IMR-90 (cell line): ENCODE measurements around the gene TNRC6A. TPM values are rescaled to one million over a fixed set of nuclear protein-coding genes. Genes with fewer than 3 reads are reported as not detected.

Experiments
- ATAC-seq: fragments of 200-7000 bp; cut with Tn5 transposase; 2 replicates; pipeline ENCODE4 v1.9.1; 2020; ENCODE audit warnings: low read depth, mild to moderate bottlenecking, moderate library complexity
- BruUV-seq: library from RNA; stranded (reverse); fragments of 400-500 nt; replicated peaks from 2 replicates; lab custom pipeline; 2021; lab: Mats Ljungman, UMichigan
- CTCF ChIA-PET: fragments of 300-600 bp; formaldehyde crosslinking; extraction: SDS; loops from one replicate; lab custom pipeline; 2021; ENCODE audit warnings: antibody characterized with exemption; lab: Yijun Ruan, JAX
- POLR2A ChIA-PET: fragments of 300-600 bp; sonication (Branson Sonifier 250); formaldehyde crosslinking; loops from one replicate; lab custom pipeline; 2022; ENCODE audit warnings: antibody characterized with exemption; ENCODE audit not compliant: unreplicated experiment; lab: Charles Lee
- DNase-seq: peaks from one replicate; pipeline ENCODE4 v3.0.0; 2013
- H2AFZ ChIP-seq: replicated peaks from 2 replicates; pipeline ENCODE3; 2013; ENCODE audit warnings: low read length, mild to moderate bottlenecking; ENCODE audit not compliant: poor library complexity
- H2AK5ac ChIP-seq: 2 replicates; pipeline ENCODE4 v1.6.1; 2013; ENCODE audit warnings: low read depth, low read length, inconsistent platforms
- H2AK9ac ChIP-seq: replicated peaks from 2 replicates; pipeline ENCODE3; 2013; ENCODE audit warnings: mild to moderate bottlenecking, low read depth, low read length, moderate library complexity; ENCODE audit not compliant: poor library complexity
- H2BK120ac ChIP-seq: 2 replicates; pipeline ENCODE4 v1.6.1; 2013; ENCODE audit warnings: low read depth, low read length, inconsistent platforms
- H2BK15ac ChIP-seq: 3 replicates; pipeline ENCODE4 v1.6.1; 2013; ENCODE audit warnings: low read depth, low read length, inconsistent platforms
- H2BK20ac ChIP-seq: 2 replicates; pipeline ENCODE4 v1.6.1; 2013; ENCODE audit warnings: low read depth, mild to moderate bottlenecking, inconsistent platforms, low read length, moderate library complexity
- H2BK5ac ChIP-seq: 2 replicates; pipeline ENCODE4 v1.6.1; 2013; ENCODE audit warnings: mild to moderate bottlenecking, low read depth, low read length, inconsistent platforms; ENCODE audit not compliant: poor library complexity, severe bottlenecking
- H3K14ac ChIP-seq: replicated peaks from 2 replicates; pipeline ENCODE4 v1.6.1; 2013; ENCODE audit warnings: low read depth, low read length, inconsistent platforms
- H3K18ac ChIP-seq: 2 replicates; pipeline ENCODE4 v1.6.1; 2013; ENCODE audit warnings: low read depth, low read length, control low read depth
- H3K23ac ChIP-seq: 2 replicates; pipeline ENCODE4 v1.6.1; 2013; ENCODE audit warnings: low read depth, low read length, inconsistent platforms
- H3K27ac ChIP-seq: 2 replicates; pipeline ENCODE4 v1.5.1; 2013; ENCODE audit warnings: mild to moderate bottlenecking, control low read depth, low read length; ENCODE audit not compliant: insufficient read depth
- H3K27me3 ChIP-seq: 2 replicates; pipeline ENCODE4 v1.6.1; 2013; ENCODE audit warnings: low read length; ENCODE audit not compliant: control insufficient read depth, insufficient read depth
- H3K36me3 ChIP-seq: 2 replicates; pipeline ENCODE4 v1.6.1; 2013; ENCODE audit warnings: low read length, mixed read lengths; ENCODE audit not compliant: control insufficient read depth, insufficient read depth
- H3K4ac ChIP-seq: 2 replicates; pipeline ENCODE4 v1.6.1; 2013; ENCODE audit warnings: low read depth, low read length, inconsistent platforms
- H3K4me1 ChIP-seq: 2 replicates; pipeline ENCODE4 v1.6.1; 2013; ENCODE audit warnings: low read length, mixed read lengths; ENCODE audit not compliant: control insufficient read depth, insufficient read depth
- H3K4me2 ChIP-seq: 2 replicates; pipeline ENCODE4 v1.6.1; 2013; ENCODE audit warnings: low read depth, mild to moderate bottlenecking, control low read depth, low read length, moderate library complexity
- H3K4me3 ChIP-seq: 2 replicates; pipeline ENCODE4 v1.5.1; 2013; ENCODE audit warnings: low read depth, mild to moderate bottlenecking, control low read depth, low read length, moderate library complexity; ENCODE audit not compliant: insufficient read depth
- H3K56ac ChIP-seq: 2 replicates; pipeline ENCODE4 v1.6.1; 2013; ENCODE audit warnings: low read length, inconsistent platforms; ENCODE audit not compliant: insufficient read depth; ENCODE audit errors: extremely low read depth
- H3K79me1 ChIP-seq, 2 experiments: 2 replicates each; pipeline ENCODE4 v1.6.1; 2013; ENCODE audit warnings: low read length in 2 of 2, inconsistent platforms in 1 of 2, low read depth in 1 of 2
- H3K9ac ChIP-seq: 2 replicates; pipeline ENCODE4 v1.6.1; 2013; ENCODE audit warnings: low read depth, low read length, control low read depth
- H3K9me1 ChIP-seq: 2 replicates; pipeline ENCODE4 v1.6.1; 2013; ENCODE audit warnings: low read length, inconsistent platforms; ENCODE audit not compliant: insufficient read depth
- H3K9me3 ChIP-seq: 2 replicates; pipeline ENCODE4 v1.6.1; 2013; ENCODE audit warnings: low read length; ENCODE audit not compliant: control insufficient read depth, insufficient read depth
- H4K20me1 ChIP-seq: 2 replicates; pipeline ENCODE4 v1.6.1; 2013; ENCODE audit warnings: low read length, inconsistent platforms; ENCODE audit not compliant: insufficient read depth
- H4K5ac ChIP-seq: 2 replicates; pipeline ENCODE4 v1.6.1; 2013; ENCODE audit warnings: mild to moderate bottlenecking, low read depth, low read length, control low read depth
- H4K8ac ChIP-seq, 2 experiments: 2 replicates each; pipeline ENCODE4 v1.6.1; 2013; ENCODE audit warnings: low read depth in 2 of 2, low read length in 2 of 2, control low read depth in 1 of 2, inconsistent platforms in 1 of 2
- H4K91ac ChIP-seq: 2 replicates; pipeline ENCODE4 v1.6.1; 2013; ENCODE audit warnings: low read depth, low read length, inconsistent platforms; ENCODE audit not compliant: insufficient read depth
- CHD1 ChIP-seq: IDR thresholded peaks from 2 replicates; pipeline ENCODE4 v1.6.1; 2012; ENCODE audit warnings: low read depth, low read length, improper control_type of control experiment
- MAZ ChIP-seq: IDR thresholded peaks from 2 replicates; pipeline ENCODE4 v1.6.1; 2012; ENCODE audit warnings: low read depth, mild to moderate bottlenecking, low read length, improper control_type of control experiment, moderate library complexity, borderline replicate concordance
- NFE2L2 ChIP-seq: fragments of 150-350 bp; IDR thresholded peaks from 2 replicates; pipeline ENCODE4 v1.6.1; 2016; ENCODE audit warnings: low read depth, mild to moderate bottlenecking, low read length
- WGBS, 2 experiments: methylation state at CpG; one replicate each; pipeline versions ENCODE4 v1.1.5 to v1.1.7; 2013; ENCODE audit warnings: missing lambda C conversion rate in 2 of 2; ENCODE audit not compliant: insufficient read length in 1 of 2; ENCODE audit errors: extremely low coverage in 2 of 2; 5-methylcytosine and 5-hydroxymethylcytosine counted together
- dilution Hi-C: fragments of 300-500 bp; cut with HindIII; formaldehyde crosslinking; loops from one replicate; pipeline ENCODE4 v1.14.3; 2018; ENCODE audit warnings: low sequenced_read_pairs; ENCODE audit not compliant: unreplicated experiment
- in situ Hi-C: fragments of 300-500 bp; cut with MboI; formaldehyde crosslinking; loops from 3 replicates; pipeline ENCODE4 v1.14.3; 2019; ENCODE audit warnings: low sequenced_read_pairs, inconsistent platforms, mixed read lengths
- intact Hi-C: fragments of 100-400 bp; cut with micrococcal nuclease; formaldehyde crosslinking; loops from 2 replicates; pipeline ENCODE4 v1.10.0; 2022
- polyA plus RNA-seq, 3 experiments: library from polyadenylated mRNA; depleted of rRNA; stranded (reverse); fragments of >200 nt; gene quantifications; 2 replicates each; pipeline ENCODE4 v1.2.3, GENCODE V29; 2012; ENCODE audit warnings: low replicate concordance in 1 of 3
- total RNA-seq: library from RNA; depleted of rRNA; stranded (reverse); fragments of >200 nt; gene quantifications from 2 replicates; pipeline ENCODE4 v1.2.3, GENCODE V29; 2012
- TF ChIP-seq, protein P1 (sequence below): conservative IDR thresholded peaks from 2 replicates; pipeline ENCODE4 v1.5.1; 2012; ENCODE audit warnings: mild to moderate bottlenecking, low read depth, low read length, improper control_type of control experiment

Gene TNRC6A
- total and polyA plus RNA-seq, 2 of the 4 experiments (the other 2 are of a cell fraction), result 32.4 to 42.3 TPM

- Histone ChIP-seq H3K56ac (no peak overlapping the region), H3K4ac (no peak overlapping the region), H2BK15ac (no peak overlapping the region), H2AK5ac (no peak overlapping the region), H2BK20ac (no peak overlapping the region), H3K27me3 (no peaks in the 10 kb centered on the region), H3K23ac (no peak overlapping the region), H3K9ac (no peak overlapping the region), H3K4me3 (no peak overlapping the region), H3K27ac (no peak overlapping the region), H2BK5ac (no peak overlapping the region), H2BK120ac (no peak overlapping the region), H4K91ac (no peak overlapping the region), H3K4me1 (no peaks in the 10 kb centered on the region), H4K8ac (no peak overlapping the region), H2AK9ac (no peak overlapping the region), H3K18ac (no peak overlapping the region), H4K20me1 (no peaks in the 10 kb centered on the region), H3K4me2 (no peak overlapping the region), H3K36me3 (peaks cover 37% of the 10 kb centered on the region), H3K9me3 (no peaks in the 10 kb centered on the region), H4K5ac (no peak overlapping the region), H3K79me1 (peaks cover 0 to 8% of the 10 kb centered on the region in 2 experiments; a peak in 2 of 4 replicates), H2AFZ (no peak overlapping the region), H3K14ac (no peak overlapping the region), H3K9me1 (no peaks in the 10 kb centered on the region; the same call in 1 of the 2 replicates)
- WGBS, 2 experiments, result 82% methylated on average over 7 of the region's 9 CpGs; no CpG with 5 or more reads in 1 of the 2 experiments
- dilution Hi-C loops (no loop called here), in situ Hi-C loops (no loop called here), intact Hi-C loops (no loop called here)
- DNase-seq, result no peak
- ChIA-PET CTCF (no interaction called here), POLR2A (no interaction called here)
- BruUV-seq, result no TSS peak
- no peak for ATAC-seq
- TF ChIP-seq MAZ (no peak), CHD1 (no peak), NFE2L2 (no peak)
- TF ChIP-seq, protein P1, sequence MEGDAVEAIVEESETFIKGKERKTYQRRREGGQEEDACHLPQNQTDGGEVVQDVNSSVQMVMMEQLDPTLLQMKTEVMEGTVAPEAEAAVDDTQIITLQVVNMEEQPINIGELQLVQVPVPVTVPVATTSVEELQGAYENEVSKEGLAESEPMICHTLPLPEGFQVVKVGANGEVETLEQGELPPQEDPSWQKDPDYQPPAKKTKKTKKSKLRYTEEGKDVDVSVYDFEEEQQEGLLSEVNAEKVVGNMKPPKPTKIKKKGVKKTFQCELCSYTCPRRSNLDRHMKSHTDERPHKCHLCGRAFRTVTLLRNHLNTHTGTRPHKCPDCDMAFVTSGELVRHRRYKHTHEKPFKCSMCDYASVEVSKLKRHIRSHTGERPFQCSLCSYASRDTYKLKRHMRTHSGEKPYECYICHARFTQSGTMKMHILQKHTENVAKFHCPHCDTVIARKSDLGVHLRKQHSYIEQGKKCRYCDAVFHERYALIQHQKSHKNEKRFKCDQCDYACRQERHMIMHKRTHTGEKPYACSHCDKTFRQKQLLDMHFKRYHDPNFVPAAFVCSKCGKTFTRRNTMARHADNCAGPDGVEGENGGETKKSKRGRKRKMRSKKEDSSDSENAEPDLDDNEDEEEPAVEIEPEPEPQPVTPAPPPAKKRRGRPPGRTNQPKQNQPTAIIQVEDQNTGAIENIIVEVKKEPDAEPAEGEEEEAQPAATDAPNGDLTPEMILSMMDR, result no peak
These were observed 97.5 kb downstream of the TNRC6A start for GRCh38 chr16:24826817-24827566.
